ENCODE data around the gene POU2F3. TPM values are rescaled to one million over a fixed set of nuclear protein-coding genes. Genes with fewer than 3 reads are reported as not detected.
"Not testable (repeated sequence)": the region's sequence is repeated elsewhere in the genome, so short reads cannot be mapped to it uniquely, and the experiment has no call there.

Gene POU2F3
- total and polyA plus RNA-seq, 2 experiments from 2014 or later = not detected

- H3K36me3 ChIP-seq (ENCODE audit: low read depth) = no peaks in the 10 kb centered on the region
- in situ Hi-C loops (cut with MboI) = no loop called here
- H3K9me3 ChIP-seq (ENCODE audit: low read depth) = no peaks in the 10 kb centered on the region
- DNase-seq = no peak
- H3K4me3 ChIP-seq = no peak overlapping the region
- no peaks in the 10 kb centered on the region for H3K79me2 ChIP-seq (ENCODE audit: insufficient read depth)
- H3K27me3 ChIP-seq (replicated peaks; ENCODE audit: insufficient read depth) = peaks cover 14% of the 10 kb centered on the region
- no peak overlapping the region for H3K9ac ChIP-seq
- H3K4me1 ChIP-seq (ENCODE audit: insufficient read depth) = peaks cover 17% of the 10 kb centered on the region
- TF ChIP-seq EZH2 (IDR thresholded peaks at IDR 0.05; ENCODE audit: insufficient read depth, poor library complexity, severe bottlenecking) (no peak), EZH2phosphoT487 (IDR thresholded peaks at IDR 0.05; ENCODE audit: insufficient read depth, low read depth) (no peak)
- peak overlapping the region; percentile 64; the same call in 1 of the 2 replicates for H3K27ac ChIP-seq
- 40 to 45% methylated on average over 5 of the region's 5 CpGs for WGBS, 2 experiments (ENCODE audit: low coverage in 1 of 2, low lambda C conversion rate in 2 of 2, missing lambda C conversion rate in 2 of 2)
- no peak overlapping the region for H3K4me2 ChIP-seq (ENCODE audit: unreplicated experiment)
- H4K20me1 ChIP-seq (ENCODE audit: insufficient read depth) = no peaks in the 10 kb centered on the region
- H3F3A ChIP-seq (ENCODE audit: insufficient read depth) = peaks cover 15% of the 10 kb centered on the region
- H2AFZ ChIP-seq = no peak overlapping the region
- no peaks in the 10 kb centered on the region for H3K9me2 ChIP-seq (ENCODE audit: insufficient read depth)
Observed at GRCh38 chr11:120271672-120272071, 31.7 kb downstream of the POU2F3 start.

GRCh38 chr11:120272303-120272702, 32.4 kb downstream of the POU2F3 start:
- Histone ChIP-seq H3K27ac (peak overlapping the region; percentile 64), H3K79me2 (ENCODE audit: insufficient read depth) (no peaks in the 10 kb centered on the region), H3K4me1 (ENCODE audit: insufficient read depth) (peaks cover 17% of the 10 kb centered on the region), H3K36me3 (ENCODE audit: low read depth) (no peaks in the 10 kb centered on the region), H3K27me3 (replicated peaks; ENCODE audit: insufficient read depth) (peaks cover 10% of the 10 kb centered on the region; the same call in 1 of the 2 replicates), H2AFZ (no peak overlapping the region), H3F3A (ENCODE audit: insufficient read depth) (peaks cover 15% of the 10 kb centered on the region), H4K20me1 (ENCODE audit: insufficient read depth) (no peaks in the 10 kb centered on the region), H3K9me2 (ENCODE audit: insufficient read depth) (no peaks in the 10 kb centered on the region), H3K4me3 (no peak overlapping the region), H3K9me3 (ENCODE audit: low read depth) (no peaks in the 10 kb centered on the region), H3K9ac (no peak overlapping the region), H3K4me2 (ENCODE audit: unreplicated experiment) (no peak overlapping the region)
- 50 to 54% methylated on average over 2 of the region's 2 CpGs for WGBS, 2 experiments (ENCODE audit: low coverage in 1 of 2, low lambda C conversion rate in 2 of 2, missing lambda C conversion rate in 2 of 2)
- peak; percentile 90 for DNase-seq
- in situ Hi-C loops (cut with MboI) = no loop called here
- no peak for TF ChIP-seq EZH2 (IDR thresholded peaks at IDR 0.05; ENCODE audit: insufficient read depth, poor library complexity, severe bottlenecking)
- TF ChIP-seq EZH2phosphoT487 (IDR thresholded peaks at IDR 0.05; ENCODE audit: insufficient read depth, low read depth) = no peak

- H3K9me3 ChIP-seq (ENCODE audit: low read depth) = no peaks in the 10 kb centered on the region
- H3K27me3 ChIP-seq (replicated peaks; ENCODE audit: insufficient read depth) = peaks cover 4% of the 10 kb centered on the region; the same call in 1 of the 2 replicates
- H3K27ac ChIP-seq = peak overlapping the region; percentile 64
- DNase-seq = peak; percentile 82
- in situ Hi-C loops (cut with MboI) = no loop called here
- no peaks in the 10 kb centered on the region for H3K79me2 ChIP-seq (ENCODE audit: insufficient read depth)
- no peak for TF ChIP-seq EZH2phosphoT487 (IDR thresholded peaks at IDR 0.05; ENCODE audit: insufficient read depth, low read depth)
- no peak for TF ChIP-seq EZH2 (IDR thresholded peaks at IDR 0.05; ENCODE audit: insufficient read depth, poor library complexity, severe bottlenecking)
- no peak overlapping the region for H3K9ac ChIP-seq
- no peak overlapping the region for H2AFZ ChIP-seq
- H3K4me2 ChIP-seq (ENCODE audit: unreplicated experiment) = no peak overlapping the region
- H3K4me3 ChIP-seq = no peak overlapping the region
- no peaks in the 10 kb centered on the region for H3K9me2 ChIP-seq (ENCODE audit: insufficient read depth)
- peaks cover 17% of the 10 kb centered on the region for H3K4me1 ChIP-seq (ENCODE audit: insufficient read depth)
- H4K20me1 ChIP-seq (ENCODE audit: insufficient read depth) = no peaks in the 10 kb centered on the region
- peaks cover 15% of the 10 kb centered on the region for H3F3A ChIP-seq (ENCODE audit: insufficient read depth)
- 76 to 81% methylated on average over 2 of the region's 2 CpGs for WGBS, 2 experiments (ENCODE audit: low coverage in 1 of 2, low lambda C conversion rate in 2 of 2, missing lambda C conversion rate in 2 of 2)
- H3K36me3 ChIP-seq (ENCODE audit: low read depth) = no peaks in the 10 kb centered on the region
Observed at GRCh38 chr11:120273432-120273831, 33.5 kb downstream of the POU2F3 start.

- in situ Hi-C loops (cut with MboI); DNase-seq: not testable (repeated sequence)
- 77 to 98% methylated on average over 2 of the region's 2 CpGs for WGBS, 2 experiments (ENCODE audit: low coverage in 1 of 2, low lambda C conversion rate in 2 of 2, missing lambda C conversion rate in 2 of 2)
Observed at GRCh38 chr11:120273956-120274355, 34.0 kb downstream of the POU2F3 start.

GRCh38 chr11:120279502-120279901, 39.6 kb downstream of the POU2F3 start:
- WGBS, 2 experiments (ENCODE audit: low coverage in 1 of 2, low lambda C conversion rate in 2 of 2, missing lambda C conversion rate in 2 of 2) = 72 to 76% methylated on average over 5 of the region's 5 CpGs
- in situ Hi-C loops (cut with MboI) = no loop called here

More at GRCh38 chr11:120273956-120274355, 34.0 kb downstream of the POU2F3 start:
- H3K79me2 ChIP-seq (ENCODE audit: insufficient read depth); H3K36me3 ChIP-seq (ENCODE audit: low read depth); H3K9me2 ChIP-seq (ENCODE audit: insufficient read depth); H3K9ac ChIP-seq; H2AFZ ChIP-seq; H3K9me3 ChIP-seq (ENCODE audit: low read depth); H3K4me2 ChIP-seq (ENCODE audit: unreplicated experiment); H3K27me3 ChIP-seq (replicated peaks; ENCODE audit: insufficient read depth); H3K4me3 ChIP-seq; H4K20me1 ChIP-seq (ENCODE audit: insufficient read depth): not testable (repeated sequence)
- H3K4me1 ChIP-seq (ENCODE audit: insufficient read depth) = peaks cover 17% of the 10 kb centered on the region
- peaks cover 15% of the 10 kb centered on the region for H3F3A ChIP-seq (ENCODE audit: insufficient read depth)
- peak overlapping the region; percentile 64; the same call in 1 of the 2 replicates for H3K27ac ChIP-seq

More at GRCh38 chr11:120279502-120279901, 39.6 kb downstream of the POU2F3 start:
- H3K27me3 ChIP-seq (replicated peaks; ENCODE audit: insufficient read depth) = no peaks in the 10 kb centered on the region
- no peaks in the 10 kb centered on the region for H3F3A ChIP-seq (ENCODE audit: insufficient read depth)
- H2AFZ ChIP-seq = no peak overlapping the region
- H3K9me3 ChIP-seq (ENCODE audit: low read depth) = no peaks in the 10 kb centered on the region
- no peaks in the 10 kb centered on the region for H3K36me3 ChIP-seq (ENCODE audit: low read depth)
- no peak for DNase-seq
- H3K27ac ChIP-seq = no peak overlapping the region
- H3K4me1 ChIP-seq (ENCODE audit: insufficient read depth) = no peaks in the 10 kb centered on the region
- H4K20me1 ChIP-seq (ENCODE audit: insufficient read depth) = no peaks in the 10 kb centered on the region
- H3K9me2 ChIP-seq (ENCODE audit: insufficient read depth) = no peaks in the 10 kb centered on the region
- TF ChIP-seq EZH2phosphoT487 (IDR thresholded peaks at IDR 0.05; ENCODE audit: insufficient read depth, low read depth) = no peak
- no peak for TF ChIP-seq EZH2 (IDR thresholded peaks at IDR 0.05; ENCODE audit: insufficient read depth, poor library complexity, severe bottlenecking)
- H3K79me2 ChIP-seq (ENCODE audit: insufficient read depth) = no peaks in the 10 kb centered on the region
- H3K4me3 ChIP-seq = no peak overlapping the region
- no peak overlapping the region for H3K9ac ChIP-seq
- H3K4me2 ChIP-seq (ENCODE audit: unreplicated experiment) = no peak overlapping the region
